Osteocyte (in vitro differentiated cells): Measurements from ENCODE around the gene CST3. TPM values are rescaled to one million over a fixed set of nuclear protein-coding genes. Genes with fewer than 3 reads are reported as not detected.
A peak's percentile ranks its signal among the peaks of the same experiment; 100 is the strongest.
"Not testable (repeated sequence)": the region's sequence is repeated elsewhere in the genome, so short reads cannot be mapped to it uniquely, and the experiment has no call there.

ENCODE experiments used
- DNase-seq: peaks from one replicate; pipeline ENCODE4 v3.0.0; 2021; ENCODE audit warnings: mixed read lengths; ENCODE audit not compliant: unreplicated experiment; ENCODE audit errors: extremely low spot score
- H3K27ac Mint-ChIP-seq: one replicate; pipeline ENCODE4 v1.8.0; 2021; ENCODE audit warnings: mild to moderate bottlenecking, mixed read lengths; ENCODE audit not compliant: unreplicated experiment
- H3K27me3 Mint-ChIP-seq: one replicate; pipeline ENCODE4 v1.8.0; 2021; ENCODE audit warnings: mixed read lengths; ENCODE audit not compliant: unreplicated experiment
- H3K36me3 Mint-ChIP-seq: one replicate; pipeline ENCODE4 v1.8.0; 2021; ENCODE audit warnings: mixed read lengths; ENCODE audit not compliant: unreplicated experiment
- H3K4me1 Mint-ChIP-seq: one replicate; pipeline ENCODE4 v1.8.0; 2021; ENCODE audit warnings: mixed read lengths; ENCODE audit not compliant: unreplicated experiment
- H3K4me3 Mint-ChIP-seq: one replicate; pipeline ENCODE4 v1.8.0; 2021; ENCODE audit warnings: mild to moderate bottlenecking, moderate library complexity, mixed read lengths; ENCODE audit not compliant: unreplicated experiment
- H3K9me3 Mint-ChIP-seq: one replicate; pipeline ENCODE4 v1.8.0; 2021; ENCODE audit warnings: mixed read lengths; ENCODE audit not compliant: unreplicated experiment
- CTCF ChIP-seq: fragments of 200-600 bp; sonication (generic); IDR thresholded peaks from 2 replicates; pipeline ENCODE4 v1.5.0; 2021; ENCODE audit warnings: antibody characterized with exemption, mild to moderate bottlenecking, moderate library complexity
- total RNA-seq: library from RNA; stranded (reverse); gene quantifications from 2 replicates; pipeline ENCODE4 v1.2.1, GENCODE V29; 2021

The CST3 gene
- total RNA-seq, 1 donor from 2014 or later: 710 TPM

GRCh38 chr20:23640018-23640601, 2.4 kb upstream of the CST3 start:
- Mint-ChIP-seq H3K27me3 (no peaks in the 10 kb centered on the region), H3K4me3 (no peak overlapping the region), H3K9me3 (no peaks in the 10 kb centered on the region), H3K27ac (no peak overlapping the region), H3K36me3 (peaks cover 2% of the 10 kb centered on the region), H3K4me1 (peaks cover 56% of the 10 kb centered on the region)
- peak; percentile 75 for DNase-seq
- no peak for TF ChIP-seq CTCF

GRCh38 chr20:23639490-23639958, 1.8 kb upstream of the CST3 start:
- no peak overlapping the region for H3K4me3 Mint-ChIP-seq

GRCh38 chr20:23638309-23638708, 554 bp upstream of the CST3 start:
- Mint-ChIP-seq H3K4me3 (no peak overlapping the region), H3K27me3 (no peaks in the 10 kb centered on the region), H3K36me3 (peaks cover 10% of the 10 kb centered on the region), H3K27ac (no peak overlapping the region), H3K9me3 (no peaks in the 10 kb centered on the region), H3K4me1 (peaks cover 56% of the 10 kb centered on the region)
- TF ChIP-seq CTCF: no peak
- peak; percentile 67 for DNase-seq

More at GRCh38 chr20:23639490-23639958, 1.8 kb upstream of the CST3 start:
- Mint-ChIP-seq H3K9me3 (no peaks in the 10 kb centered on the region), H3K27ac (no peak overlapping the region), H3K27me3 (no peaks in the 10 kb centered on the region), H3K36me3 (peaks cover 7% of the 10 kb centered on the region), H3K4me1 (peaks cover 61% of the 10 kb centered on the region)
- peak; percentile 79 for DNase-seq
- TF ChIP-seq CTCF: no peak

- Mint-ChIP-seq H3K27ac (peak overlapping the region; percentile 89), H3K4me3 (peak overlapping the region; percentile 77), H3K27me3 (no peaks in the 10 kb centered on the region), H3K9me3 (no peaks in the 10 kb centered on the region), H3K4me1 (peaks cover 42% of the 10 kb centered on the region), H3K36me3 (peaks cover 12% of the 10 kb centered on the region)
- TF ChIP-seq CTCF: no peak
- no peak for DNase-seq
These were observed 860 bp downstream of the CST3 start for GRCh38 chr20:23636908-23637281.

GRCh38 chr20:23636182-23636907, 1.4 kb downstream of the CST3 start:
- H3K4me1 Mint-ChIP-seq: peaks cover 36% of the 10 kb centered on the region
- H3K36me3 Mint-ChIP-seq: peaks cover 12% of the 10 kb centered on the region
- H3K27me3 Mint-ChIP-seq: no peaks in the 10 kb centered on the region
- peak overlapping the region; percentile 89 for H3K27ac Mint-ChIP-seq
- no peak for DNase-seq
- no peak for TF ChIP-seq CTCF
- peak overlapping the region; percentile 77 for H3K4me3 Mint-ChIP-seq
- H3K9me3 Mint-ChIP-seq: no peaks in the 10 kb centered on the region

GRCh38 chr20:23635768-23636090, 2.0 kb downstream of the CST3 start:
- not testable (repeated sequence) for H3K27me3 Mint-ChIP-seq, DNase-seq, H3K27ac Mint-ChIP-seq, H3K9me3 Mint-ChIP-seq
- Mint-ChIP-seq H3K4me1 (peaks cover 30% of the 10 kb centered on the region), H3K4me3 (peak overlapping the region; percentile 77), H3K36me3 (peaks cover 12% of the 10 kb centered on the region)
